Activated T-helper 1 cell treated with anti-CD3 and anti-CD28 coated beads, Interleukin-2, amount 50 U/mL, for 16 hours (primary cell): Measurements from ENCODE around the gene SEC31B.

Source experiments
- DNase-seq, 2 donors: peaks; one replicate each; pipeline ENCODE4 v3.0.0-alpha.2; 2020; ENCODE audit warnings: low read depth in 1 of 2, low spot score in 1 of 2

The SEC31B gene

DNA sequence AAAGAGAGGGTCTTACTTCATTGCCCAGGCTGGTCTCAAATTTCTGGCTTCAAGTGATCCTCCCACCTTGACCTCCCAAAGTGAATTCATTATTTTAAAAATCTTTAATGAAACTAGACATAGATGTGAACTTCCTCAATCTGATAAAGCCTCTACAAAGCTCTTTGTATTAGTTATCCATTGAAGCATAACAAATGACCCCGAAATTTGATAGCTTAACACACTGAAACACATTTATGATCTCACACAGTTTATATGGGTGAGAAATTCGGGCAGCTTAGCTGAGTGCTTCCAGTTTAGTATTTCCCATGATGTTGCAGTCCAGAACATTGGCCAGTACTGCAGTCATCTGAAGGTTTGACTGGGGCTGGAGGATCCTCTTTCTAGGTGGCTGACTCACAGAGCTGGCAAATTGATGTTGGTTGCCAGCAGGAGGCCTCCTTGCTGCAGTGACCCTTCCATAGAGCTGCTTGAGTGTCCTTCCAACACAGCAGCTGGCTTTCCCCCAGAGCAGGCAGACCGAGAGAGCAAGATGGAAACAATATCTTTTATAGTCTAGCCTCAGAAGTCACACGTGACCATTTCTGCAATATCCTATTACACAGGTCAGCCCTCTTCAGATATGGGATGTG, 73.4 kb downstream of the SEC31B start:
- DNase-seq, result no peak

DNA sequence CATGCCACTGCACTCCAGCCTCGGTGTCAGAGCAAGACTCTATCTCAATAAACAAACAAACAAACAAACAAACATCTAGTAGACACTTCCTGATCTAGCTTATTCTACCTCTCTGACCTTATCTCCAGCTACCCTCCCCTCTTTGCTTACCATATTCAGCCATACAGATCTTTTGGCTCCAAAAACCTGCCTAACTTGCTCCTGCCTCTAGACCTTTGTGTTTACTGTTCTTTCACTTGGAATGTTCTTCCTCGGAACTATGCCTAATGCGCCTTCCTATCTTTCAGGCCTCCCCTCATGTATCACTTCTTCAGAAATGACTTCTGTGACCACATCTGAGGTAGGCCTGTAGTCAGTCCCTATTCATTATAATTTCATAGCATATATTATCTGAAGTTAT, 77.1 kb downstream of the SEC31B start:
- DNase-seq, result no peak

GRCh38 chr10:100438674-100439315, 80.9 kb downstream of the SEC31B start:
- DNase-seq, result no peak
